Upper lobe of left lung (tissue), 6 donors: ENCODE results near the gene PREX1. TPM values are rescaled to one million over a fixed set of nuclear protein-coding genes. Genes with fewer than 3 reads are reported as not detected.

Experiments used
- ATAC-seq, 2 donors: fragments of 200-7000 bp; cut with Tn5 transposase; one replicate each; pipeline ENCODE4 v1.9.1; 2022; ENCODE audit warnings: mild to moderate bottlenecking in 2 of 2, moderate library complexity in 2 of 2; ENCODE audit not compliant: low FRiP score in 2 of 2
- DNase-seq, 2 donors: peaks; one replicate each; pipeline ENCODE4 v3.0.0-alpha.2; 2019 to 2020
- H3K27ac ChIP-seq, 4 donors: fragments of 200-600 bp; sonication (generic); one replicate each; pipeline ENCODE4 v1.5.1; 2016 to 2019
- H3K27me3 ChIP-seq, 4 donors: fragments of 200-600 bp; sonication (generic); one replicate each; pipeline ENCODE4 v1.5.1; 2017 to 2019
- H3K36me3 ChIP-seq, 4 donors: fragments of 200-600 bp; sonication (generic); one replicate each; pipeline ENCODE4 v1.5.1; 2016 to 2019
- H3K4me1 ChIP-seq, 4 donors: fragments of 200-600 bp; sonication (generic); one replicate each; pipeline ENCODE4 v1.5.1; 2018 to 2019
- H3K4me3 ChIP-seq, 4 donors: fragments of 200-600 bp; sonication (generic); one replicate each; pipeline ENCODE4 v1.5.1; 2017 to 2019; ENCODE audit warnings: mild to moderate bottlenecking in 2 of 4, moderate library complexity in 1 of 4
- H3K9me3 ChIP-seq, 4 donors: fragments of 200-600 bp; sonication (generic); one replicate each; pipeline ENCODE4 v1.5.1; 2018 to 2019
- CTCF ChIP-seq, 6 experiments: fragments of 450-650 bp in 4 of 6; fragments of 200-600 bp in 2 of 6; sonication (generic) in 2 of 6; IDR thresholded peaks; one replicate each; pipeline ENCODE4 v1.5.1; 2016 to 2019; ENCODE audit warnings: antibody characterized with exemption in 6 of 6
- EP300 ChIP-seq, 4 donors: sonication (generic); formaldehyde crosslinking; IDR thresholded peaks; one replicate each; pipeline ENCODE4 v1.5.1; 2017; ENCODE audit warnings: antibody characterized with exemption in 4 of 4, control low read depth in 2 of 4
- POLR2A ChIP-seq, 4 donors: fragments of 450-650 bp; IDR thresholded peaks; one replicate each; pipeline ENCODE4 v1.5.1; 2016 to 2017; ENCODE audit warnings: antibody characterized with exemption in 4 of 4, mild to moderate bottlenecking in 2 of 4
- POLR2AphosphoS5 ChIP-seq, 2 donors: sonication (generic); formaldehyde crosslinking; IDR thresholded peaks; one replicate each; pipeline ENCODE4 v1.5.1; 2017; ENCODE audit warnings: antibody characterized with exemption in 2 of 2
- WGBS, 2 donors: methylation state at CpG; one replicate each; pipeline ENCODE4 v1.1.5; 2017 to 2018; 5-methylcytosine and 5-hydroxymethylcytosine counted together
- total RNA-seq, 6 donors: library from RNA; depleted of rRNA in 4 of 6; stranded (reverse); fragments of >200 nt in 4 of 6; gene quantifications; one replicate each; pipeline versions ENCODE4 v1.1.0 to v1.2.1, GENCODE V29; 2016 to 2021
- donor health status: DM: no; HTN: no; CAD: no; lungs with moderate emphysema.
- donor health status: DM: no; HTN: yes; CAD: no; lungs with severe emphysema.

Gene PREX1
- total RNA-seq, 6 donors from 2014 or later = 42.8 to 177 (median 74.6) TPM

- Histone ChIP-seq H3K9me3 (no peaks in the 10 kb centered on the region), H3K27ac (no peak overlapping the region), H3K36me3 (peaks cover 0 to 12% (median 3%) of the 10 kb centered on the region in 4 donors), H3K27me3 (no peaks in the 10 kb centered on the region), H3K4me1 (peaks cover 26 to 62% (median 44%) of the 10 kb centered on the region in 4 donors), H3K4me3 (no peak overlapping the region)
- no peak for ATAC-seq
- 90 to 94% methylated on average over 4 of the region's 4 CpGs for WGBS, 2 donors
- TF ChIP-seq CTCF (IDR thresholded peaks at IDR 0.05) (no peak), POLR2A (IDR thresholded peaks at IDR 0.05) (no peak), POLR2AphosphoS5 (IDR thresholded peaks at IDR 0.05) (no peak), EP300 (IDR thresholded peaks at IDR 0.05) (no peak)
- no peak for DNase-seq
Measured at GRCh38 chr20:48714764-48715163, 113.0 kb downstream of the PREX1 start.

GRCh38 chr20:48711696-48712464 is 115.9 kb downstream of the PREX1 start:
- WGBS, 2 donors = 80 to 81% methylated on average over 7 to 10 of the region's 10 CpGs
- H3K27me3 ChIP-seq = no peaks in the 10 kb centered on the region
- peaks cover 0 to 26% (median 7%) of the 10 kb centered on the region in 4 donors for H3K36me3 ChIP-seq
- H3K9me3 ChIP-seq = no peaks in the 10 kb centered on the region
- peak overlapping the region in 2 of 4 donors; percentile 21 to 63 for H3K27ac ChIP-seq
- TF ChIP-seq CTCF (IDR thresholded peaks at IDR 0.05) (no peak), POLR2AphosphoS5 (IDR thresholded peaks at IDR 0.05) (no peak), EP300 (IDR thresholded peaks at IDR 0.05) (no peak), POLR2A (IDR thresholded peaks at IDR 0.05) (no peak)
- H3K4me3 ChIP-seq = no peak overlapping the region
- DNase-seq (no peak), ATAC-seq (no peak)
- H3K4me1 ChIP-seq = peaks cover 18 to 64% (median 41%) of the 10 kb centered on the region in 4 donors

GRCh38 chr20:48711044-48711428 is 116.8 kb downstream of the PREX1 start:
- ATAC-seq = no peak
- DNase-seq = no peak
- Histone ChIP-seq H3K4me1 (peaks cover 19 to 65% (median 42%) of the 10 kb centered on the region in 4 donors), H3K9me3 (no peaks in the 10 kb centered on the region), H3K27me3 (no peaks in the 10 kb centered on the region), H3K4me3 (no peak overlapping the region), H3K27ac (no peak overlapping the region), H3K36me3 (peaks cover 0 to 28% (median 5%) of the 10 kb centered on the region in 4 donors)
- no peak for TF ChIP-seq POLR2AphosphoS5 (IDR thresholded peaks at IDR 0.05)
- TF ChIP-seq POLR2A (IDR thresholded peaks at IDR 0.05) = no peak
- TF ChIP-seq CTCF (IDR thresholded peaks at IDR 0.05) = no peak
- TF ChIP-seq EP300 (IDR thresholded peaks at IDR 0.05) = no peak
- WGBS, 2 donors = 83 to 85% methylated on average over 4 of the region's 4 CpGs

GRCh38 chr20:48710341-48711043 is 117.3 kb downstream of the PREX1 start:
- no peak for TF ChIP-seq EP300 (IDR thresholded peaks at IDR 0.05)
- no peak for TF ChIP-seq POLR2AphosphoS5 (IDR thresholded peaks at IDR 0.05)
- no peak for TF ChIP-seq POLR2A (IDR thresholded peaks at IDR 0.05)
- TF ChIP-seq CTCF (IDR thresholded peaks at IDR 0.05) = no peak
- H3K27me3 ChIP-seq = no peaks in the 10 kb centered on the region
- peak overlapping the region in 1 of 4 donors; percentile 34 for H3K27ac ChIP-seq
- no peak overlapping the region for H3K4me3 ChIP-seq
- DNase-seq = no peak
- 92 to 96% methylated on average over 15 of the region's 15 CpGs for WGBS, 2 donors
- no peak for ATAC-seq
- peaks cover 18 to 68% (median 41%) of the 10 kb centered on the region in 4 donors for H3K4me1 ChIP-seq
- H3K9me3 ChIP-seq = no peaks in the 10 kb centered on the region
- H3K36me3 ChIP-seq = peaks cover 0 to 29% (median 5%) of the 10 kb centered on the region in 4 donors
